Suprapubic skin (tissue), 3 donors: ENCODE results near the gene CARD6.

Source experiments
- CTCF ChIP-seq, 2 donors: fragments of 200-600 bp in 1 of 2; fragments of 450-650 bp in 1 of 2; sonication (generic) in 1 of 2; IDR thresholded peaks; one replicate each; pipeline ENCODE4 v1.5.1; 2016 to 2019; ENCODE audit warnings: antibody characterized with exemption in 2 of 2, mild to moderate bottlenecking in 1 of 2, moderate library complexity in 1 of 2
- EP300 ChIP-seq: sonication (generic); formaldehyde crosslinking; IDR thresholded peaks from one replicate; pipeline ENCODE4 v1.6.1; 2017; ENCODE audit warnings: antibody characterized with exemption
- POLR2A ChIP-seq, 2 donors: fragments of 450-650 bp; IDR thresholded peaks; one replicate each; pipeline ENCODE4 v1.6.1; 2017; ENCODE audit warnings: antibody characterized with exemption in 2 of 2, mild to moderate bottlenecking in 2 of 2, moderate library complexity in 2 of 2

DNA sequence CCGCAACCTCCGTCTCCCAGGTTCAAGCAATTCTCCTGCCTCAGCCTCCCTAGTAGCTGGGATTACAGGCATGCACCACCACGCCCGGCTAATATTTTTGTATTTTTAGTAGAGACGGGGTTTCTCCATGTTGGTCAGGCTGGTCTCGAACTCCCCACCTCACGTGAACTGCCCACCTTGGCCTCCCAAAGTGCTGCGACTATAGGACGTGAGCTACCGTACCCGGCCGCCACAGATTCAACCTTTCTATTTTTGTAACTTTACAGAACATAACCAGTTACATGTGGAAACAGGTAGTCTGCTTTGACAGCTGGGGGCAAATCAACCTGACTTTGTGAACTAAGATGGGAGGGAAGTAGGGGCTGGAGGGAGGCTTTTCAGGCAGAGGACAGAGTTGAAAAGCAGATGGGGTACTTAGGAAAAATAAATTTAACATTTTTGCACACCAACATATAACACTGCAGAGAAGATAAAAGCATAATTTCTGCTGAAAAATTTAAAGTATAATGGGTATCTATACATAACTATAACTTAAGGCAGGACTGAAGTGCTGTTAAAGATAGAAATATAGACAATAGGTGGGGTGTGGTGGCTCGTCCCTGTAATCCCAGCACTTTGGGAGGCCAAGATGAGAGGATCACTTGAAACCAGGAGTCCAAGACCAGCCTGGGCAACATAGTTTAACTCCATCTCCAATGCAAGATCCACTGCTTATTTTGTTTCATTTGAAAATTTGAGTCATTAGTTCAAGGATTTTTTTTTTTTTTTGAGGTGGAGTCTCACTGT is 11.2 kb upstream of the CARD6 start:
- TF ChIP-seq POLR2A (IDR thresholded peaks at IDR 0.05) (no peak), EP300 (no peak), CTCF (IDR thresholded peaks at IDR 0.05) (no peak)
